ENCODE results near the gene AKAP10.

The AKAP10 gene

DNA sequence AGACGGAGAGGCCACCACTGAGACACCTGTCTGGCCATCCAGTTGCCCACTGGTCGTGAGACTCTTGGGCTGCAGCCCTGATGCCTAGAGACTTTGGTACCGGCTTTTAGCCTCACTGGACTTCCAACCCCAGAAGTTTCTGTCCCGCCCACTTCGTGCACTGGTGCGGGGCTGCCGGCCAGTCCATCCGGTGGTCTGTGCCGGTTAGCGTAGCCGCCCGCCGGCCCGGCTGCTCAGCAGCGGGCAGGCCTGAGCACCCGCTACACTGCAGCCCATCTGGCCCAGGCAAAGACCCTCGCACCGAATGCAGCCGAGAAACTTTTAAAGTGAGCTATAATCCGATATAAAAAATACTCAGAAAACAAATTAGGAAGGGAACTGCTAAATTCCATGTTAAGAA, 30.7 kb downstream of the AKAP10 start:
- Histone ChIP-seq H4K20me1 (ENCODE audit: insufficient read depth, low read length, poor library complexity, severe bottlenecking) (peaks cover 8% of the 10 kb centered on the region), H3K79me2 (ENCODE audit: insufficient read depth, low read length) (peaks cover 58% of the 10 kb centered on the region), H3K36me3 (ENCODE audit: insufficient read depth, low read length) (peaks cover 59% of the 10 kb centered on the region; the same call in 1 of the 2 replicates), H3K9ac (ENCODE audit: low read depth, low read length, poor library complexity, severe bottlenecking) (no peak overlapping the region), H3K4me1 (ENCODE audit: insufficient read depth, low read length, poor library complexity, severe bottlenecking) (peaks cover 7% of the 10 kb centered on the region), H2AFZ (ENCODE audit: low read length) (no peak overlapping the region), H3K4me3 (ENCODE audit: low read length, poor library complexity, severe bottlenecking) (no peak overlapping the region), H3K9me3 (ENCODE audit: insufficient read depth, low read depth, low read length) (no peaks in the 10 kb centered on the region), H3K4me2 (ENCODE audit: low read depth, low read length, poor library complexity, severe bottlenecking) (no peak overlapping the region), H3K27me3 (ENCODE audit: insufficient read depth, low read length, poor library complexity, severe bottlenecking) (no peaks in the 10 kb centered on the region), H3F3A (ENCODE audit: low read depth) (no peaks in the 10 kb centered on the region), H3K9me2 (replicated peaks; ENCODE audit: low read depth, low read length) (no peaks in the 10 kb centered on the region)
- TF ChIP-seq, protein P1, sequence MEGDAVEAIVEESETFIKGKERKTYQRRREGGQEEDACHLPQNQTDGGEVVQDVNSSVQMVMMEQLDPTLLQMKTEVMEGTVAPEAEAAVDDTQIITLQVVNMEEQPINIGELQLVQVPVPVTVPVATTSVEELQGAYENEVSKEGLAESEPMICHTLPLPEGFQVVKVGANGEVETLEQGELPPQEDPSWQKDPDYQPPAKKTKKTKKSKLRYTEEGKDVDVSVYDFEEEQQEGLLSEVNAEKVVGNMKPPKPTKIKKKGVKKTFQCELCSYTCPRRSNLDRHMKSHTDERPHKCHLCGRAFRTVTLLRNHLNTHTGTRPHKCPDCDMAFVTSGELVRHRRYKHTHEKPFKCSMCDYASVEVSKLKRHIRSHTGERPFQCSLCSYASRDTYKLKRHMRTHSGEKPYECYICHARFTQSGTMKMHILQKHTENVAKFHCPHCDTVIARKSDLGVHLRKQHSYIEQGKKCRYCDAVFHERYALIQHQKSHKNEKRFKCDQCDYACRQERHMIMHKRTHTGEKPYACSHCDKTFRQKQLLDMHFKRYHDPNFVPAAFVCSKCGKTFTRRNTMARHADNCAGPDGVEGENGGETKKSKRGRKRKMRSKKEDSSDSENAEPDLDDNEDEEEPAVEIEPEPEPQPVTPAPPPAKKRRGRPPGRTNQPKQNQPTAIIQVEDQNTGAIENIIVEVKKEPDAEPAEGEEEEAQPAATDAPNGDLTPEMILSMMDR (conservative IDR thresholded peaks at IDR 0.05; ENCODE audit: low read length), result no peak
- no peak for TF ChIP-seq EZH2phosphoT487 (IDR thresholded peaks at IDR 0.05; ENCODE audit: borderline replicate concordance)

GRCh38 chr17:19945009-19945626, 32.5 kb downstream of the AKAP10 start:
- H3K36me3 ChIP-seq (ENCODE audit: insufficient read depth, low read length), result peaks cover 71% of the 10 kb centered on the region
- no peak overlapping the region for H3K4me3 ChIP-seq (ENCODE audit: low read length, poor library complexity, severe bottlenecking)
- no peak overlapping the region for H2AFZ ChIP-seq (ENCODE audit: low read length)
- H3K27me3 ChIP-seq (ENCODE audit: insufficient read depth, low read length, poor library complexity, severe bottlenecking), result no peaks in the 10 kb centered on the region
- H3F3A ChIP-seq (ENCODE audit: low read depth), result no peaks in the 10 kb centered on the region
- TF ChIP-seq, protein P1 (conservative IDR thresholded peaks at IDR 0.05; ENCODE audit: low read length), result no peak
- TF ChIP-seq EZH2phosphoT487 (IDR thresholded peaks at IDR 0.05; ENCODE audit: borderline replicate concordance), result no peak
- H3K9me3 ChIP-seq (ENCODE audit: insufficient read depth, low read depth, low read length), result no peaks in the 10 kb centered on the region
- H3K4me1 ChIP-seq (ENCODE audit: insufficient read depth, low read length, poor library complexity, severe bottlenecking), result peaks cover 12% of the 10 kb centered on the region
- H3K79me2 ChIP-seq (ENCODE audit: insufficient read depth, low read length), result peaks cover 58% of the 10 kb centered on the region
- no peak overlapping the region for H3K9ac ChIP-seq (ENCODE audit: low read depth, low read length, poor library complexity, severe bottlenecking)
- no peak overlapping the region for H3K4me2 ChIP-seq (ENCODE audit: low read depth, low read length, poor library complexity, severe bottlenecking)
- peaks cover 16% of the 10 kb centered on the region for H4K20me1 ChIP-seq (ENCODE audit: insufficient read depth, low read length, poor library complexity, severe bottlenecking)
- no peaks in the 10 kb centered on the region for H3K9me2 ChIP-seq (replicated peaks; ENCODE audit: low read depth, low read length)

DNA sequence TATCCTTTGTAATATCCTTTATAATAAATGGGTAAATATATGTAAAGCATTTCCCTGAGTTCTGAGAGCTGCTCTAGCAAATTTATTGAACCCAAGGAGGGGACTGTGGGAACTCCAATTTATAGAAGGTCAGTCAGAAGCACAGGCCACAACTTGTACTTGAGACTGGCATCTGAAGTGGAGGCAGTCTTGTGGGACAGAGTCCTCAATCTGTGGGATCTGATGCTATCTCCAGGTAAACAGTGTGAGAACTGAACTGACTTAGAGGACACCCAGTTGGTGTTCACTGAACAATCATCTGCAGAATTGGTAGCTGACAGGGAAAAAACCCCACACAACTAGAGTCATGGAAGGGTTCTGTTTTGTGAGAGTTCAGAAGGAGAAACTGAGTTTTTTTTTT, 34.0 kb downstream of the AKAP10 start:
- Histone ChIP-seq H3K79me2 (ENCODE audit: insufficient read depth, low read length) (peaks cover 45% of the 10 kb centered on the region), H3K36me3 (ENCODE audit: insufficient read depth, low read length) (peaks cover 83% of the 10 kb centered on the region), H3F3A (ENCODE audit: low read depth) (no peaks in the 10 kb centered on the region), H3K4me2 (ENCODE audit: low read depth, low read length, poor library complexity, severe bottlenecking) (no peak overlapping the region), H3K27me3 (ENCODE audit: insufficient read depth, low read length, poor library complexity, severe bottlenecking) (no peaks in the 10 kb centered on the region), H3K4me1 (ENCODE audit: insufficient read depth, low read length, poor library complexity, severe bottlenecking) (peaks cover 12% of the 10 kb centered on the region), H3K9me2 (replicated peaks; ENCODE audit: low read depth, low read length) (no peaks in the 10 kb centered on the region), H4K20me1 (ENCODE audit: insufficient read depth, low read length, poor library complexity, severe bottlenecking) (peaks cover 14% of the 10 kb centered on the region), H3K9me3 (ENCODE audit: insufficient read depth, low read depth, low read length) (no peaks in the 10 kb centered on the region), H3K9ac (ENCODE audit: low read depth, low read length, poor library complexity, severe bottlenecking) (no peak overlapping the region), H2AFZ (ENCODE audit: low read length) (no peak overlapping the region), H3K4me3 (ENCODE audit: low read length, poor library complexity, severe bottlenecking) (no peak overlapping the region)
- TF ChIP-seq, protein P1 (conservative IDR thresholded peaks at IDR 0.05; ENCODE audit: low read length), result no peak
- no peak for TF ChIP-seq EZH2phosphoT487 (IDR thresholded peaks at IDR 0.05; ENCODE audit: borderline replicate concordance)
